ENCODE results near the gene GGT6.
"Not testable (repeated sequence)": the region's sequence is repeated elsewhere in the genome, so short reads cannot be mapped to it uniquely, and the experiment has no call there.

GGT6 gene

GRCh38 chr17:4579678-4580077 is 19.3 kb upstream of the GGT6 start:
- H3K4me3 ChIP-seq (ENCODE audit: low read depth, low read length) = no peak overlapping the region
- TF ChIP-seq, protein P1, sequence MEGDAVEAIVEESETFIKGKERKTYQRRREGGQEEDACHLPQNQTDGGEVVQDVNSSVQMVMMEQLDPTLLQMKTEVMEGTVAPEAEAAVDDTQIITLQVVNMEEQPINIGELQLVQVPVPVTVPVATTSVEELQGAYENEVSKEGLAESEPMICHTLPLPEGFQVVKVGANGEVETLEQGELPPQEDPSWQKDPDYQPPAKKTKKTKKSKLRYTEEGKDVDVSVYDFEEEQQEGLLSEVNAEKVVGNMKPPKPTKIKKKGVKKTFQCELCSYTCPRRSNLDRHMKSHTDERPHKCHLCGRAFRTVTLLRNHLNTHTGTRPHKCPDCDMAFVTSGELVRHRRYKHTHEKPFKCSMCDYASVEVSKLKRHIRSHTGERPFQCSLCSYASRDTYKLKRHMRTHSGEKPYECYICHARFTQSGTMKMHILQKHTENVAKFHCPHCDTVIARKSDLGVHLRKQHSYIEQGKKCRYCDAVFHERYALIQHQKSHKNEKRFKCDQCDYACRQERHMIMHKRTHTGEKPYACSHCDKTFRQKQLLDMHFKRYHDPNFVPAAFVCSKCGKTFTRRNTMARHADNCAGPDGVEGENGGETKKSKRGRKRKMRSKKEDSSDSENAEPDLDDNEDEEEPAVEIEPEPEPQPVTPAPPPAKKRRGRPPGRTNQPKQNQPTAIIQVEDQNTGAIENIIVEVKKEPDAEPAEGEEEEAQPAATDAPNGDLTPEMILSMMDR (IDR thresholded peaks at IDR 0.05; ENCODE audit: low read depth, low read length) = no peak

DNA sequence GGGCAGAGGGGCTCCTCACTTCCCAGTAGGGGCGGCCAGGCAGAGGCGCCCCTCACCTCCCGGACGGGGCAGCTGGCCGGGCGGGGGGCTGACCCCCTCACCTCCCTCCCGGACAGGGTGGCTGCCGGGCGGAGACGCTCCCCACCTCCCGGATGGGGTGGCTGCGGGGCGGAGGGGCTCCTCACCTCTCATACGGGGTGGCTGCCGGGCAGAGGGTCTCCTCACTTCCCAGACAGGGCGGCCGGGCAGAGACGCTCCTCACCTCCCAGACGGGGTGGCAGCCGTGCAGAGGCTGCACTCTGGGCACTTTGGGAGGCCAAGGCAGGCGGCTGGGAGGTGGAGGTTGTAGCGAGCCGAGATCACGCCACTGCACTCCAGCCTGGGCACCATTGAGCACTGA is 18.0 kb upstream of the GGT6 start:
- not testable (repeated sequence) for H3K4me3 ChIP-seq (ENCODE audit: low read depth, low read length)

GRCh38 chr17:4577386-4577993 is 17.1 kb upstream of the GGT6 start:
- H3K4me3 ChIP-seq (ENCODE audit: low read depth, low read length) = no peak overlapping the region
- TF ChIP-seq, protein P1 (IDR thresholded peaks at IDR 0.05; ENCODE audit: low read depth, low read length) = no peak

DNA sequence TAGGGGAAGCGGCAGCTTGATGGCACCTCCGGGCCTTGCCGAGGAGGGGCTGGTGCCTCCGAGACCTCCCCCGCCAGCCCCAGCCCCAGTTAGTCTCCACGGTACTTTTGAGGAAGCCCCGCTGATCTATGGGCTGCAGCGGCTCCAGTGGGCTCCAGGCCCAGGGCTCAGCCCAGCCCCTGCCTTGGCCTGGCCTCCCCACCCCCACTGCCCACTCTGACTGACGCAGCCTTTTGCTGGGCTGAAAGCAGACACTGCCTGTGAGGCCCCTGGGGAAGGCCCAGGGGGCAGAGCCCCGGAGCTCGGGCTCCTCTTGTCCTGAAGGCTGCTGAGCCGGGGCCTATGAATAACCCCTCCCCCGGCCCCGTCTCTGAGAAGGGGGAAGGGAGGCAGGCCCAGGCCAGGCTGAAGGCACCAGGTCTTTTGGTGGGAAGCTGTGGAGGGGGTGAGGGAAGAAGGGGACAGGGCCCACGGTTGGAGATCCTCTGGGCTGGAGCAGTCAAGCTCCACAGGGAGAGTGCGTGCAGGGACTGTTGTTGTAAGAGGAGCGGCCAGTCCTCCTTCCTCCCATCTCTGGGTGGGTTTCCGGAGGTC is 16.4 kb upstream of the GGT6 start:
- H3K4me3 ChIP-seq (ENCODE audit: low read depth, low read length) = no peak overlapping the region
- TF ChIP-seq, protein P1 (IDR thresholded peaks at IDR 0.05; ENCODE audit: low read depth, low read length) = no peak

GRCh38 chr17:4576161-4576558 is 15.8 kb upstream of the GGT6 start:
- no peak overlapping the region for H3K4me3 ChIP-seq (ENCODE audit: low read depth, low read length)
- TF ChIP-seq, protein P1 (IDR thresholded peaks at IDR 0.05; ENCODE audit: low read depth, low read length) = no peak

GRCh38 chr17:4574448-4575045 is 14.2 kb upstream of the GGT6 start:
- TF ChIP-seq, protein P1 (IDR thresholded peaks at IDR 0.05; ENCODE audit: low read depth, low read length) = no peak

DNA sequence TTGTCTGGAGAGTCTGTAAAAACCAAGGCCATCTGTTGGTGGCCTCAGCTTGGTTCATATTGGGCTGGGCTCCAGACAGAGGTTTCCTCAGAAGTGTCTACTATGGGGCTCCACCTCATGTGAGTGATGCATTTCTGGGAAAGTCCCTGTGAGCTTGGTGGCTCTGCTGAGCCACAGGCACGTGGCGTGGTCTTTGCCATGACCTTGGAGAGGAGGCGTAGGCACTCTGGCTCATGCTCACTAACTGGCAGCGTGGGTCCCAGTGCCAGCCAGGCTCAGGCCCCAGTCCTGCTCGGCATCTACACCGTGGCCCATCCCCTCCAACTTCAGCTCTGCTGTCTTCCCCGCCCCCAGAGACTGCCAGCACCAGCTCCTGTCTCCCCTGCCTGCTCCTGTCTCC is 13.3 kb upstream of the GGT6 start:
- TF ChIP-seq, protein P1 (IDR thresholded peaks at IDR 0.05; ENCODE audit: low read depth, low read length) = no peak
- H3K4me3 ChIP-seq (ENCODE audit: low read depth, low read length) = no peak overlapping the region

More at GRCh38 chr17:4574448-4575045, 14.2 kb upstream of the GGT6 start:
- no peak overlapping the region for H3K4me3 ChIP-seq (ENCODE audit: low read depth, low read length)
